NCI-H2107 treated with DMSO at 0.1 percent for 48 hours (cell line): ENCODE measurements around the gene PPCDC.

Experiments
- DNase-seq: peaks from one replicate; lab custom pipeline; 2025; ENCODE audit not compliant: unreplicated experiment; lab: John Stamatoyannopoulos, UW

PPCDC gene

DNA sequence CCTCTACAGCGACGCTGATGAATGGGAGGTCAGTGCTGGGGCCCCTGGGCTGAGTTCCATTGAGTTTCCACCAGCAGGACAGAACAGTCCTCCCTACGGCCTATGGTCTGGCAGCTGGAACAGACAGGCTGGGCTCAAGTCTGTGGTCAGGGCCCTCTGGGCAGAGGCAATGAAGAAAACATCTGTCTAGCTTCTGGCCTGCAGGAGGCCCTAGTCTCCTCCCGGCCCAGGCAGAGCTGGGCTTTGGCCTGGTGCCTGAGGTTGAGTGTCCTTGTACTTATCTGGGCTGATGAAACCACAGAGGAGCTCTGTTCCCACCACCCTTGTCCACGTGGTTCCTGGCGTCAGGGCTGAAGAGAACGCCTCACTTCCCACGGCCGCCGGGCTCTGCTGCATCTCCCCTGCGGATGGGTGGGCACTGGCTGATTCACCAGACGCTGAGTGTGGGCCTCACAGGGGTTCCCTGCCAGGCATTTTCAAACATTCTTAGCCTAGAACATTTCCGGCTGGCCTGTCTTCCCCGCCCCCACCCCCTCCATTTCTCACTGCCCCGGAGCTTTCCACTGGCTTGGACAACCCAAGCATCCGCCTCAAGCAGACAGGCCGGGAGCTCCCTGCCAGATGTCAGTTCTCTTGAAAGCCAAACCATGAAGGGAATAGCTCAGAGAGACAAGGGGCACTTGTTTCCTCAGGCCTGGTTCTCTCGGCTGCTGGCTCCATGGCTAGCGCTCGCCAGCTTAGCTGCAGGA lies 20.3 kb downstream of the PPCDC start:
- no peak for DNase-seq

DNA sequence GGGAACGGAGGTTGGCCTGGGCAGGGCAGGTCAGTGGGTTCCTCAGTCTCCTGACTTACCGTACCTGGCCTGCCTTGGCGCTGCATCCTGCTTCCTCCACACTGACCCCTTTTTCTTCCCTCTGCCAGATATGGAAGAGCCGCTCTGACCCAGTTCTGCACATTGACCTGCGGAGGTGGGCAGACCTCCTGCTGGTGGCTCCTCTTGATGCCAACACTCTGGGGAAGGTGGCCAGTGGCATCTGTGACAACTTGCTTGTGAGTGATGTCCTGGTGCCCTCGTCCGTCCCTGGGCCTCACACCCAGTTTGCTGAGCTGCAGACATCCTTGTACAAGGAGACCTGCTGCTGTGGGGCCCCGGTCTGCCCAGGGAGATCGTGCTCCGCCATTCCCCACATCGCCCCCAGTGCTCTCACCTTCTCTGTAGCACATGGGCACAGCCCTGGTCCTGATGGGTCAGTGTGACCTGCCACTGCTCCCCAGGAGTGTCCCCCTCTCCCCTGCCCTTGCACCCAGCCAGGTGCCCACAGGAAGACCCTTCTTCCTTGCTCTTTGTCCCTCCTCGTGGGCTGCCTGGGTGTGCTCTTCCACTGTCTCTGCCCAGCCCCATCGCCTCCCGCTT lies 21.0 kb downstream of the PPCDC start:
- DNase-seq = no peak

DNA sequence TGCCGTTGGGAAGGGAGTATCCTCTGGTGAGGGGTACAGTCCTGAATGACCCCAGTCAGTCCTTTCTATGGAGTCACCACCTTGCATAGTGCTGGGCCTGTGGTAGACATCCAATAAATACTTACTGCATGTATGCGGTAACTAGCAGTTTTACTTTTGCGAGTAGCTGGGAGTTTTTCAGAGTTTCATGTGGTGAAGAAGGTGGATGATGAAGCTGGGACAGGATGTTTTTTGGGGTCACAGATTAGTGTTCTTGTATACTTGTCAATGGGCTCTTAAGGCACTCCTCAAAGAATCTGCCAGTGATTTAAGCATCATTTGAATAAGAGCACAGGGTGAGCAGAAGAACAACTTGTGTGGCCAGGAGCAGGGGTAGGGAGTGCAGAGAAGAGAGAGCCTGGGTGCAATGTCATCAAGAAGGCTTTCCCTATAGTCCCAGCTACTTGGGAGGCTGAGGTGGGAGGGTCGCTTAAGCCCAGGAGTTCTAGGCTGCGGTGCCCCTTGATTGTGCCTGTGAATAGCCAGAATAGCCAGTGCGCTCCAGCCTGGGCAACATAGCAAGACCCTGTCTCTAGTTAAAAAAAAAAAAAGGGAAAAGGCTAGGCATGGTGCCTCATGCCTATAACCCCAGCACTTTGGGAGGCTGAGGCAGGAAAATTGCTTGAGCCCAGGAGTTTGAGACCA lies 22.1 kb downstream of the PPCDC start:
- no peak for DNase-seq

DNA sequence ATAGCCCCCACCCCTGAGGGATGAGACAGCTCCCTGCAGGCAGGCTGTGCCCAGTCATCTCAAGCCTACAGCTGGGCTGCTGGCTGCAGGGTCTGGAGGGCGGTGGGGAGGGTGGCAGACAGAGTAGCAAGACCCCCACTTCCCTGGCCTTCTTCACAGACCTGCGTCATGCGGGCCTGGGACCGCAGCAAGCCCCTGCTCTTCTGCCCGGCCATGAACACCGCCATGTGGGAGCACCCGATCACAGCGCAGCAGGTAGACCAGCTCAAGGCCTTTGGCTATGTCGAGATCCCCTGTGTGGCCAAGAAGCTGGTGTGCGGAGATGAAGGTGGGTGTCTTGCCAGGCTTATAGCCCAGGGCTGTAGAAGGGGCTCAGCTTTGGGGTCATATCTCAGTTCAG lies 25.0 kb downstream of the PPCDC start:
- DNase-seq = no peak

DNA sequence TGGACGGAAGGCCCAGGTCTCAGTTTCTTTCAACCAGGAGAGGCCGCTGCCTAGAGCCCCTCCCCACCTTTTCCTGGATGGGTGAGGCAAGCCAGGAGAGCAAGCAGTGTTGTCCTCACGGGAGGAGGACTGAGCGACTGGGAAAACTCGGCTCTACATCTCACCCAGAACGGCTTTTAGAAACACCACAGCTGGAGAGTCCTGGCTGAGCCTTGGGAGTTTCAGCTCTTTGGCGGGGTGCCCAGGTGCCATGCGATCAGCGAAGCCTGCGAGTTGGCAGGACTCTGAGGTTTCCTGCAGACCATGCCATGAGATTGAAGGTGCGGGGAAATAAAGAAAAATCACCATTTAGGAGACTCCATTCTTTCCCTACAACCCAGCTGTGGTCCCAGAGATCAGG lies 26.0 kb downstream of the PPCDC start:
- peak; percentile 43 for DNase-seq

- no peak for DNase-seq
Observed at GRCh38 chr15:75050283-75050682, 26.9 kb downstream of the PPCDC start.

DNA sequence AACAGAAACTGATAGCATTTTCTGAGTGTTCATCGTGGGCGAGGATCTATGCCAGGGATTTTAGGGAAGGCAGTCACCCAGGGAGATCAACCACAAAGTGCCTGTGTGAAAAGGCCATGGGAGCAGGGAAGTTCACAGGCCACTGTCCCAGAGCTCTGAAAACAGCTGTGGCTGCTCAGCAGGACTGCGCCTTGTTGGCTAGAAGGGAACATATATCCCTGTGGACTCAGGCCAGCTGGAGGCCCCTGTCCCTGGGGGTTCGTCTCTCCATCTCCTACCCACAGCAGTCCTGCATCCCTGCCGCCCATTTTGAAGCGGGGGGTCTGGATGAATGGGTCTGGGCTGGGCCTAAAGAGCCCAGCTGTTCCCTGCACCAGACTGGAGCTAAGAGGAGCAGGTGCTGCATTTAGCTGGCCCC lies 27.8 kb downstream of the PPCDC start:
- DNase-seq = peak; percentile 30

DNA sequence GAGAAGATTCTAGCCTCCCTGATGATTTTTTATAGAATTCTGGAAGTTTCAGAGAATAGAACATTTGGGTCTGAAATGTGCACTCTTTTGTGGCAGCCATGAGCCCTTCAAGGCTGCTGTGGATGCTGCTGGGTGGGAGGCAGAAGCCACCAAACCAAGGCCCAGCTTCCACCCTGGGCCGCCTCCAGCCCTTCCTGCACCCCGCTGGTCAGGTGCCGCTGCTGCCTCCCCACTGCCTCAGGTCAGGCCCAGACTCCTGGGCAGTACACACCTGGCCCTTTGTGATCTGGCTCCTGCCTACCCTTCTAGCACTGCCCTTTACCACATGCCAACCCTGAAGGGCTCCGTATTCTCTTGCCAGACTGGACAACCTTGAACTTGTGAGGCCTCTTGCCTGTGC lies 28.3 kb downstream of the PPCDC start:
- no peak for DNase-seq

DNA sequence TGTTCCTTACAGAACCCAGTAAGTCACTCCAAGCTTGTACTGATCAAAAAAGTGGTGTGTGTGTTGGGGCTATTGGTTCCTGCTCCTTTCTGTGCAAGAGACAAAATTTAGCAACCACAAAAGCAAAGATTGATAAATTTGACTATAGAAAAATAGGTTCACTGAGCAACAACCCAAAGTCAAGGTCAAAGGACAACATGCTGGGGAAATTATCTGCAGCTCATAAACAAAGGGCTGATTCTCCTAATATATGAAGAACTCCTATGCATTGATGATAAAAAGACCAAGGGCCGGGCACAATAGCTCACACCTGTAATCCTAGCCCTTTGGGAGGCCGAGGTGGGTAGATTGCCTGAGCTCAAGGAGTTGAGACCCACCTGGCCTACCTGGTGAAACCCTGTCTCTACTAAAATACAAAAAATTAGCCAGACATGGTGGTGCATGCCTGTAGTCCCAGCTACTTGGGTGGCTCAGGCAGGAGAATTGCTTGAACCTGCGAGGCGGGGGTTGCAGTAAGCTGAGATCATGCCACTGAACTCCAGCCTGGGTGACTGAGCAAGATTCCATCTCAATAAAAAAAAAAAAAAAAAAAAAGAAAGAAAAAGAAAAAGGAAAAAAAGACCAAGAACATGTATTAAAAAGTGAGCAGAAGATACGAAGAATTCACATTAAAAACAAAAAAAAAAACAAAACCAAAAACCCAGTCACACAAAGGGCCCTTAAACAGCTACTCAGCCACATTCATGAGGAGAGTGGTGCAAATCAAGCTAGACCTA lies 29.8 kb downstream of the PPCDC start:
- DNase-seq = no peak

DNA sequence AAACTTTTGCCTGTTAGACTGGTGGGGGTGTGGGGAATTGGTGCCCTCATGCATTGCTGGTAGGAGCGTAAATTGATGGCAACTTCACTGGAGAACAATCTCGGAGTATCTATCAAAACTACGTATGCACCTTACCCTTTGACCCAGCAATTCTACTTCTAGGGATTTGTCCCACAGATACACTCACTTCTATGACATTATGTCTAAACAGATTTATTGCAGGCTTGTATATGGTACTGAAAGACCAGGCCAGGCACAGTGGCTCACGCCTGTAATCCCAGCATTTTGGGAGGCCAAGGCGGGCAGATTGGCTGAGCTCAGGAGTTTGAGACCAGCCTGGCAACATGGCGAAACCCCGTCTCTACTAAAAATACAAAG lies 30.3 kb downstream of the PPCDC start:
- no peak for DNase-seq

DNA sequence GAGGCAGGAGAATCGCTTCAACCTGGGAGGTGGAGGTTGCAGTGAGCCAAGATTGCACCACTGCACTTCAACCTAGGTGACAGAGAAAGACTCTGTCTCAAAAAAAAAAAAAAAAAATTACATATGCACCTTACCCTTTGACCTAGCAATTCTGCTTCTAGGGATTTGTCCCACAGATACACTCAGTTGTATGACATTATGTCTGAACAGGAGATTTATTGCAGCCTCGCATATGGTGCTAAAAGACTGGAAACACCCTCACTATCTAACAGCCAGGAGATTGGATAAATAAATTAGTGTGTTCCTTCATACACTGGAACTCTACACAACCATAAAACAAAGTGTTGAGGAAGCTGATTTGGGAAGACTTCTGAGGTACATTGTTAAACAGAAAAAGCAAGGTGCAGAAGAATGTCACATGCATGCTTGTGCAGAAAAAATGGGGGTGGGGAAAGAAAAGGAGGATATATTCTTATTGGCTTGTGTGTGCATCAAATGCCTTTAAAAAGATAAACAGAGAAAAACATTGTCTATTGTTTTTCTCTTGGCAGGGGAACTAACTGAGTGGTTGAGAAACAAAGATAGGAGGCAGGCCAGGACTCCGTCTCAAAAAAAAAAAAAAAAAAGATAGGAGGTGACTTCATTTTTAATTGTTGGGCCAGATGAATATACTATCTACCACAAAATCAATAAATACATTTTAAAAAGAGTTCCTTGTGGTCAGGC lies 30.9 kb downstream of the PPCDC start:
- DNase-seq = no peak

GRCh38 chr15:75056036-75056435 lies 32.6 kb downstream of the PPCDC start:
- DNase-seq = no peak

- no peak for DNase-seq
Observed at GRCh38 chr15:75058127-75058905, 34.9 kb downstream of the PPCDC start.

DNA sequence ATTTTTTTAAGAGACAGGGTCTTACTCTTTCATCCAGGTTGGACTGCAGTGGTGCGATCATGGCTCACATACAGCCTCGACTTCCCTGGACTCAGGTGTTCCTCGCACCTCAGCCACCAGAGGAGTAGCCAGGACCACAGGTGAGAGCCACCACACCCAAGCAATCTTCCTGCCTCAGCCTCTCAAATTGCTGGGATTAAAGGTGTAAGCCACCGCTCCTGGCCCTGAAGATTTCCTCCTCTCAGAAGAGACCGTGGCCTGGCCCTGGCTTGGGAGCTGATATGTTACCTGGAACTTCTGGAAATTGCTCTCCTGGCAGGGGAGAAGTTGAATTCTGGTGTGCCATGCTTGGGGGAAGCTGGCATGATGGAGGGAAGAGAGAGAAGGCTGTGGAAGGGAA lies 36.2 kb downstream of the PPCDC start:
- DNase-seq = no peak

GRCh38 chr15:75061272-75061671 lies 37.9 kb downstream of the PPCDC start:
- no peak for DNase-seq

DNA sequence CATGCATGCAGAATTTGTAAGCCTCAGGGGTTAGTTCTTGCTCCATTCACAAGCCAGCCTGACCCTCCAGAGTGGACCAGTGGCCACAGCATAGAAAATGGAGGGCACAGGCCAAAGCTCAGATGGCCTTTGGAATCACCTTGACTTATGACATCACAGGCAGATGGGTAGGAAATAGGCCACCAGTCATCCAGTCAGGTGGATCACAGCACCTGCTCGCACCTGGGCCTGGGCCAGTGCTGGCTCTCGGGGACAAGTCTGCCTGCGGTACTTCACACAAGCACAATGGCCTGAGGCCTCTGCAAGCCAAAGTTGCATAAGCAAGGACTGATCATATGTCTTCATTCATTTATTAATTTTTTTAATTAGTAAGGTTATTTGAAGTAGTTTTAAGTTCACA lies 39.3 kb downstream of the PPCDC start:
- no peak for DNase-seq

GRCh38 chr15:75063338-75063737 lies 39.9 kb downstream of the PPCDC start:
- no peak for DNase-seq

GRCh38 chr15:75063889-75064288 lies 40.5 kb downstream of the PPCDC start:
- DNase-seq = no peak

- DNase-seq = no peak
Observed at GRCh38 chr15:75064846-75065245, 41.5 kb downstream of the PPCDC start.

DNA sequence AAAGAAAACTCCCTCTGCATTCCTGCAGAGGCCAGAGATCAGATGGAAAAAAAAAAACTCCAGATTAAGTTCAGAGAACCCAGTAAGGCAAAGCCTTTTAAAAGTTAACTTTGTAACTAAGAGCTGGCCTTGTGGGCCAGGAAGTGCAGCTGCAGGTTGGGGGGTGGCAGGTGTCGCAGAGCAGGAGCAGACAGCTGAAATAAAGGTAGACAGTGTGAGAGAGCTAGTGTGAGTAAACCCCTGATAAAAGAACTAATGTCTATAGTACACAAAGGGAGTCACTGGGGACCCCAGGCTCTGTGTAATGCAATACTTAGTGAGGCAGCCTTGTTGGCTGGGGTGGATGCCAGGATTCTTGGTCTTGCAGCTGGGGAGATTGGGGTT lies 42.1 kb downstream of the PPCDC start:
- DNase-seq = peak; percentile 64
